Left lung (tissue), 10 donors: Measurements from ENCODE around the gene PAM16. TPM values are rescaled to one million over a fixed set of nuclear protein-coding genes. Genes with fewer than 3 reads are reported as not detected.

Experiments used
- ATAC-seq: fragments of 200-7000 bp; cut with Tn5 transposase; one replicate; pipeline ENCODE4 v1.9.1; 2020; ENCODE audit warnings: moderate library complexity
- DNase-seq, 4 donors: peaks; one replicate each; pipeline ENCODE4 v3.0.0-alpha.2; 2013 to 2020
- H3K27ac ChIP-seq, 2 donors: fragments of 200-600 bp; sonication (generic) in 1 of 2; one replicate each; pipeline versions ENCODE4 v1.5.0 to v1.8.0; 2020 to 2021
- H3K27me3 ChIP-seq, 2 donors: fragments of 200-600 bp; sonication (generic) in 1 of 2; one replicate each; pipeline versions ENCODE4 v1.5.0 to v1.8.0; 2020 to 2021
- H3K36me3 ChIP-seq, 2 donors: fragments of 200-600 bp; sonication (generic) in 1 of 2; one replicate each; pipeline versions ENCODE4 v1.5.0 to v1.8.0; 2020 to 2021
- H3K4me1 ChIP-seq, 2 donors: fragments of 200-600 bp; one replicate each; pipeline ENCODE4 v1.8.0; 2021
- H3K4me3 ChIP-seq, 2 donors: fragments of 200-600 bp; sonication (generic) in 1 of 2; one replicate each; pipeline versions ENCODE4 v1.5.0 to v1.8.0; 2020 to 2021; ENCODE audit warnings: mild to moderate bottlenecking in 1 of 2
- H3K9me3 ChIP-seq, 2 donors: fragments of 200-600 bp; sonication (generic) in 1 of 2; one replicate each; pipeline versions ENCODE4 v1.5.0 to v1.8.0; 2020 to 2021
- intact Hi-C, 2 donors: fragments of 100-400 bp; cut with DNase I; formaldehyde crosslinking; loops; one replicate each; pipeline versions ENCODE4 v1.11.2 to v1.14.2; 2022
- polyA plus RNA-seq, 6 donors: library from polyadenylated mRNA; unstranded; fragments of 120-200 nt; gene quantifications; one replicate each; pipeline ENCODE4 v1.2.1, GENCODE V29; 2013; ENCODE audit not compliant: insufficient read length in 6 of 6
- total RNA-seq, 2 donors: library from RNA; stranded (reverse); fragmentation: NEBNext Ultra II Directional; extraction: Animal tissue kit (Norgen Biotek cat#: 25700); gene quantifications; one replicate each; pipeline ENCODE4 v1.2.1, GENCODE V29; 2021
- TF ChIP-seq, protein P1 (sequence below), 2 donors: fragments of 200-600 bp; sonication (generic) in 1 of 2; IDR thresholded peaks; one replicate each; pipeline versions ENCODE4 v1.5.0 to v1.8.0; 2021; ENCODE audit warnings: antibody characterized with exemption in 2 of 2
- donor health status: DM: no; HTN: yes; CAD: no.
- donor health status: DM: no; HTN: no; CAD: no.

The PAM16 gene
- total and polyA plus RNA-seq, 8 donors = 19.1 to 44.6 (median 29.8) TPM

DNA sequence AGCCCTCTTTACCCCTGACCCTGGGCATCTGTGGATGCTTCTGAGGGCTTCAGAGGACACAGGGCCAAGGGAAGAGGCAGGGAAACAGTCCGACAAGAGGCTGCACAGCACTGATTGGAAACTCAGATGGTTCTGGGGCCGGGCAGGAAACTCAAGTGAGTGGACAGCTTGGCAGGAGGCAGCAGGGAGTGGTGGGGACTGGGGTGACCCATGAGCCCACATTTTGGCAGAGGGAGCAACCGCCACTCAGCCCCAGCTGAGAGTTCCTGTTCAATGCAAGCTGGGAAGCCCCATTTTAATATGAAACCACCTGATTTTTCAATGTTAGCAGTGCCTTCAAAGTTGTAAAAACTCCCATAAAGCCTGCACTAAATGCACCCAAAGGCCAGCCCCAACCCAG, 19.0 kb upstream of the PAM16 start:
- Histone ChIP-seq H3K27me3 (no peaks in the 10 kb centered on the region), H3K9me3 (no peaks in the 10 kb centered on the region), H3K4me1 (peaks cover 39 to 64% of the 10 kb centered on the region in 2 donors), H3K4me3 (no peak overlapping the region), H3K27ac (peak overlapping the region; percentile 42 to 90), H3K36me3 (peaks cover 0 to 24% of the 10 kb centered on the region in 2 donors)
- intact Hi-C loops = no loop called here
- DNase-seq = no peak
- no peak for ATAC-seq
- TF ChIP-seq, protein P1, sequence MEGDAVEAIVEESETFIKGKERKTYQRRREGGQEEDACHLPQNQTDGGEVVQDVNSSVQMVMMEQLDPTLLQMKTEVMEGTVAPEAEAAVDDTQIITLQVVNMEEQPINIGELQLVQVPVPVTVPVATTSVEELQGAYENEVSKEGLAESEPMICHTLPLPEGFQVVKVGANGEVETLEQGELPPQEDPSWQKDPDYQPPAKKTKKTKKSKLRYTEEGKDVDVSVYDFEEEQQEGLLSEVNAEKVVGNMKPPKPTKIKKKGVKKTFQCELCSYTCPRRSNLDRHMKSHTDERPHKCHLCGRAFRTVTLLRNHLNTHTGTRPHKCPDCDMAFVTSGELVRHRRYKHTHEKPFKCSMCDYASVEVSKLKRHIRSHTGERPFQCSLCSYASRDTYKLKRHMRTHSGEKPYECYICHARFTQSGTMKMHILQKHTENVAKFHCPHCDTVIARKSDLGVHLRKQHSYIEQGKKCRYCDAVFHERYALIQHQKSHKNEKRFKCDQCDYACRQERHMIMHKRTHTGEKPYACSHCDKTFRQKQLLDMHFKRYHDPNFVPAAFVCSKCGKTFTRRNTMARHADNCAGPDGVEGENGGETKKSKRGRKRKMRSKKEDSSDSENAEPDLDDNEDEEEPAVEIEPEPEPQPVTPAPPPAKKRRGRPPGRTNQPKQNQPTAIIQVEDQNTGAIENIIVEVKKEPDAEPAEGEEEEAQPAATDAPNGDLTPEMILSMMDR (IDR thresholded peaks at IDR 0.05) = no peak

- Histone ChIP-seq H3K9me3 (no peaks in the 10 kb centered on the region), H3K4me1 (peaks cover 30 to 54% of the 10 kb centered on the region in 2 donors), H3K27ac (peak overlapping the region in 1 of 2 donors; percentile 42), H3K27me3 (no peaks in the 10 kb centered on the region), H3K36me3 (peaks cover 0 to 33% of the 10 kb centered on the region in 2 donors), H3K4me3 (no peak overlapping the region)
- DNase-seq (no peak), ATAC-seq (no peak)
- TF ChIP-seq, protein P1 (IDR thresholded peaks at IDR 0.05) = no peak
- intact Hi-C loops = no loop called here
Measured at GRCh38 chr16:4369007-4369733, 18.0 kb upstream of the PAM16 start.

DNA sequence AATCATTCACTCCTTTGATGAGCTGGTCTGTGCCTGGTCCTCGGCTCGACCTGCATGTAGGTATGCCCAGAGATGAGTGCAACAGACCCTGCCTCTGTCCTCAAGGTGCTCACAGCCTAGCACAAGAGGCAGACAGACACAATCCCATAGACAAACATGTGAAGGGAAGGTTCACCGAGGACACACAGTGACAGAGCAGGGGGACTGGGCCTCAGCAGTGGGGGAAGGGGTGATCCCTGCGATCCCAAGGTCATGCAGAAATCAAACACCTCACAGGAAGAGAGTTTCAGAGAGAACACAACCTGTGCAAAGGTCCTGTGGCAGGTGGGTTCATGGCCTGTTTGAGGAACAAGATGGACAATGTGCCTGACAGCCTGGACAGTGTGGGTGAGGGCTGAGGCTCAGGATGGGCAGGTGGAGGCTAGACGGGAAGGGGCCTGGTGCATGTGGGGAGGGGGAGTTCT, 16.3 kb upstream of the PAM16 start:
- intact Hi-C loops = no loop called here
- TF ChIP-seq, protein P1 (IDR thresholded peaks at IDR 0.05) = no peak
- DNase-seq = no peak
- Histone ChIP-seq H3K4me1 (peaks cover 18 to 37% of the 10 kb centered on the region in 2 donors), H3K9me3 (no peaks in the 10 kb centered on the region), H3K27me3 (no peaks in the 10 kb centered on the region), H3K36me3 (peaks cover 0 to 51% of the 10 kb centered on the region in 2 donors), H3K27ac (no peak overlapping the region), H3K4me3 (no peak overlapping the region)
- ATAC-seq = no peak

GRCh38 chr16:4366016-4366415, 14.9 kb upstream of the PAM16 start:
- H3K36me3 ChIP-seq = peaks cover 0 to 65% of the 10 kb centered on the region in 2 donors
- intact Hi-C loops = no loop called here
- TF ChIP-seq, protein P1 (IDR thresholded peaks at IDR 0.05) = no peak
- peaks cover 10 to 23% of the 10 kb centered on the region in 2 donors for H3K4me1 ChIP-seq
- no peak overlapping the region for H3K27ac ChIP-seq
- no peak for DNase-seq
- H3K27me3 ChIP-seq = no peaks in the 10 kb centered on the region
- ATAC-seq = no peak
- H3K9me3 ChIP-seq = no peaks in the 10 kb centered on the region
- H3K4me3 ChIP-seq = no peak overlapping the region

DNA sequence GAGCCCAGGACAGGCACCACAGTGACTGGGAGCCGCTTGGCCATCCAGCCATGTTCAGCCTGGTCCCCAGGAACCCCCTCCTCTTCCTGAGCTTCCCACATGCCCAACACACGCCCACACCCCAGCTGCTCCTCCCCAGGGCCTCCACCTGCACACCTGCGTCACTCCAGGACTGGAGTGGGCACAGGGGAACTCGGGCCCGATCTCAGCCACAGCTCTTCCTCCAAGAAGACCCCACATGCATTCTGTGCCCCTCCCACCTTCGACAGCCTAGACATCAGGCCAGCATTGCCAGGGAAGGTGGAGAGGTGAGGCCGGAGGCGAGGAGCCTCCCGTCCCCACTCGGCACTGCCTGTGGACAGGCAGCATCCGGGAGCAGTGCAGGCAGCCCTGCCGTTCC, 14.5 kb upstream of the PAM16 start:
- H3K27me3 ChIP-seq = no peaks in the 10 kb centered on the region
- no peak overlapping the region for H3K27ac ChIP-seq
- intact Hi-C loops = no loop called here
- no peak overlapping the region for H3K4me3 ChIP-seq
- H3K4me1 ChIP-seq = peaks cover 7 to 19% of the 10 kb centered on the region in 2 donors
- peaks cover 0 to 69% of the 10 kb centered on the region in 2 donors for H3K36me3 ChIP-seq
- no peak for ATAC-seq
- H3K9me3 ChIP-seq = no peaks in the 10 kb centered on the region
- peak in 1 of 4 donors; percentile 46 for DNase-seq
- TF ChIP-seq, protein P1 (IDR thresholded peaks at IDR 0.05) = no peak
